ENCODE measurements around the gene CEACAM18.
"Not testable (repeated sequence)": the region's sequence is repeated elsewhere in the genome, so short reads cannot be mapped to it uniquely, and the experiment has no call there.

Gene CEACAM18

DNA sequence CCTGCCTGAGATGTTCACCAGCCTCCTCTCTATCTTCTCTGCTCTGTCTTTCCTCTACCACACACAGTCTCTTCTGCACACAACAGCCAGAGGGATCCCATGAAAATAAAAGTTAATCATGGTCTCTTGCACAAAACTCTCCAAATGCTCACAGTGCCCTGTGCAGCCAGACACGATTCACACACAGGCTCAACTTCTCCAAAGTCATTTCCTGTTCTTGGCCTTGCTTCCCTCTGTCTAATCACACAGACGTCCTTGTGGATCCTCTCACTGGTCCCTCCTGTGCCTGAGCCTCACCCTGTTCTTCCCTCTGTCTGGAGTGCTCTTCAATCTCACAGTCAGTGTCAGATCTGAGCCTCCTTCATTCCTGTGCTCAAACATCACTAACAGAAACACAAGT is 15.4 kb downstream of the CEACAM18 start:
- no peak for DNase-seq (ENCODE audit: low read depth)

DNA sequence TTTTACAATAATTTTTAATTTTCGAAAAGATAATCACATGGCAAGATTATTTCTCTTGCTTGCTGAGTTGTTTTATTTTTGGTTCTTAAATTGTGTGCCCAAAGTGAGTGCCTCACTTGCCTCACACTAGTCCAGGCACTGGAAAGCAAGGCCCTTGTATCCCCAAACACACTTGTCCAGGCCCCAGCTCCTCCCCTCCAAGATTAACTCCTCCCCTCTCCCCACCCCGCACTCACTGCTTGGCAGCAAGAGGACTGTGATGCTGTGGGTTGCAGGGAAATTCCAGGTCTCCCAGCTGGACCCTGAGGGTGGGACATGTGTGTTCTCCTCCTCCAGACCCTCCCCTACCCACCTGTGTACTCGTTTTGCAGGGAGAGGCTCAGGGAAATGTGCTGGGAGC is 19.3 kb downstream of the CEACAM18 start:
- no peak for DNase-seq (ENCODE audit: low read depth)

DNA sequence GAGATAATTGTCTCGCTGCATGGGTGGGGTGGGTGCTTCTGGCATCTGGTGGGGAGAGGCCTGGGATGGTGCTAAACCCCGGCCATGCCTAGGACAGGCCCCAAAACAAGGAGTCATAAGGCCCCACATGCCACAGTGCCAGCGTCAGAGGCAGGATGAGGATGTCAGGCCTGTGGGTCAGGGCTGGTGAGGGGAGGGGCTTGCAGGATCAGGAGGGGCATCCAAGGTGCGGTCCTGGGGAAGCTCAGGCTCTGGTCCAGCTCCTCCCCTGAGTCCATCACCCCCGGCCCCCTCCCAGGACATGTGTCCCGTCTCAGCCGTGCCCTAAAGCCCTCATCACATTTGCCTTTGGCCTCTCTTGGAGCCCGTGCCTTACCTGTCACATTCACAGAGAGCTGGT is 22.6 kb downstream of the CEACAM18 start:
- not testable (repeated sequence) for DNase-seq (ENCODE audit: low read depth)

DNA sequence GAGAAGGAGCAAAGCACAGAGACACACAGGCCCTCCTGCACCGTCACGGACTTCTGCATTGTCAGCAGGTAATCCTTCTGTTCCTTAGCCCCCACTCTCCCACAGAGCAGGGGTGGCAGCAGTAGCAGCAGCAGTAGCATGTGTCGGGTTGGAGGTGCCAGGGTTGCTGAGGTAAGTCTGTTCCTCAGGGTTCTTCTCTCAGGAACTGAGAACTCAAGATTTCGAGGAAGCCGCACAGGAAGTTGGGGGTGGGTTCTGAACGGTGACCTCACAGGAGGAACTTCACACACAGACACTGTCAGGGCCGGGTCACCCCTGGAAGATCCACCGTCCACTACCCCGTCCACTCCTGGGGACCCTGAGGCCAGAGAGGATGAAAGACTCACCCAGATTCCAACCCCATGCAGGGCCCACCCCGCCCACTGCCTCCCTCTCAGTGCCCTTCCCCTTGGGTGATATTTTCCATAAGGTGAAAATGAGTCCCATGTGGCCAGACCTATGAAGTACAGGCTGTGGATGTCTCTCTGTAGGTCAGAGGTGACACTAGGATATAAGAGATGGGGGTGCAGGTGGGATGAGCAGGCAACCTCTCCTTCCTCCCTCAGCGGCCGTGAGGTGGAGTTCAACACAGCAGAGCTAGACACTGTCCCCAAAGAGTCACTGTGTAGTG is 23.4 kb downstream of the CEACAM18 start, which contains the start of gene SIGLEC12:
SIGLEC12 (minus strand) TSS at position 207 of the 670 bp plus-strand sequence; CDS start at position 140, 67 bp downstream.
- no peak for DNase-seq (ENCODE audit: low read depth)

DNA sequence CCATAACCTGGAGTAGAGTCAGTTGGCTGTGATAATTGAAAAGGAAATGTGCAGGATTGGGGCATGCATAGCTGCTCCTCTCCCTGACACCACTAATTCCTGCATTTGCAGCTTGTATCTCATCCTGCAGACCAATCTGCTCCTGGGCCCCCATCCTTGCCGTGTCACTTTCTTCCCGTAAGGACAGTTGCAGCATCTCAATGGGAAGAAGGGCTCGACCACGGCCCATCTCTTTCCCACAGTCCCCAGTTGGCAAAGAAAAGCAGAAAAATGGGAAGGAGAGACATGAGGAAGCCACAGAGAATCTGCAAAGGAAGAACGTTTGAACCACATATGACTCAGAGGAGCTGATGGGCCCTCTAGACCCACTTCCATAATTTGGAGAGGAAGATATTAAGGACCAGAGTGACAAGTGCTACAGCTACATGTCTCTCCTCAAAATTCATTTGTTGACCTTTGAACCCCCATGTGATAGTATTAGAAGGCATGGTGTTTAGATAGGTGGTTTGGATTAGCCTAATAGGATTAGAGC is 25.0 kb downstream of the CEACAM18 start:
- no peak for DNase-seq (ENCODE audit: low read depth)

DNA sequence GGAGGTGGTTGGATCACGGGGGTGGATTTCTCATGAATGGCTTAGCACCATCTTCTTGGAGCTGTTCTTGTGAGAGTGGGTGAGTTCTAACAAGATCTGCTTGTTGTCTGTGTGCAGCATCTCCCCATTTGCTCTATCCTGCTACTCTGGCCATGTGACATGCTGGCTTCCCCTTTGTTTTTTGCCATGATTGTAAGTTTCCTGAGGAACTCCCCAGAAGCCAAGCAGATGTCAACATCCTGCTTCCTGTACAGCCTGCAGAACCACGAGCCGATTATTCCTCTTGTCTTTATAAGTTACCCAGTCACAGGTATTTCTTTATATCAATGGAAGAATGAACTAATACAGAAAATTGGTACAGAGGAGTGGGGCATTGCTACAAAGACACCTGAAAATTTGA is 25.6 kb downstream of the CEACAM18 start:
- no peak for DNase-seq (ENCODE audit: low read depth)

DNA sequence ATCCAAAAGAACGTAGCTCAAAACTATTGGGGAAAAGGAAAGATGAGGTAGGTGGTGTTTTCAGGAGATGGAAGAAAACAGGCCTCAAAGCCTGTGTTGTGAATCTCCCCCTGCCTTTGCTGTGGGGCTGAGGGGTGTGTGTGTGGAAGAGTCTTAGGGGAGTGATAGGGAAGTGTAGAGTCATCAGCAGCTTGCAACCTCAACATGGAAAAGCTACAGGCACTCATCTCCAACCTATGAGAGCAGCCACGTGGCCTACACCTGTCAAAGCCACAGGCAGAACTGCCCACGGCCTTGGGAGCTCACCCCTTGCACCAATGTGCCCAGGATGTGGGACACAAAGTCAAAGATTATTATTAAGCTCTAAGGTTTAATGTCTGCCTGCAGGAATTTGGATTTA is 27.6 kb downstream of the CEACAM18 start:
- DNase-seq (ENCODE audit: low read depth), result no peak

DNA sequence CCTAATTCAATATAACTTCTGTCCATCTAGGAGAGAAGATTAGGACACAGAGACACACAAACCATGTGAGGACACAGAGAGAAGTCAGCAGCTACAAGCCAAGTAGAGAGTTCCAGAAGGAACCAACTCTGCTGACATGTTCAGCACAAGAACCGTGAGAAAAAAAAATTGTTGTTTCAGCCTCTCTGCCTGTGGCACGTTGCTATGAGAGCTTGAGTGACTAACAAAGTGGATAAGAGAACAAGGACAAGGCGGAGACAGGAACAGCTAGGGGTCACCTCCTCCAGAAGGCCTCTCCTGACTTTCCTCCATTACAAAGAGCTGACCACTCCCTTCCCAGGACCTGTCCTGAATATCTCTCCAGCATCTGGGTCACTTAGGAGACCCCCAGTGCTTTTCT is 28.9 kb downstream of the CEACAM18 start:
- DNase-seq (ENCODE audit: low read depth), result no peak

DNA sequence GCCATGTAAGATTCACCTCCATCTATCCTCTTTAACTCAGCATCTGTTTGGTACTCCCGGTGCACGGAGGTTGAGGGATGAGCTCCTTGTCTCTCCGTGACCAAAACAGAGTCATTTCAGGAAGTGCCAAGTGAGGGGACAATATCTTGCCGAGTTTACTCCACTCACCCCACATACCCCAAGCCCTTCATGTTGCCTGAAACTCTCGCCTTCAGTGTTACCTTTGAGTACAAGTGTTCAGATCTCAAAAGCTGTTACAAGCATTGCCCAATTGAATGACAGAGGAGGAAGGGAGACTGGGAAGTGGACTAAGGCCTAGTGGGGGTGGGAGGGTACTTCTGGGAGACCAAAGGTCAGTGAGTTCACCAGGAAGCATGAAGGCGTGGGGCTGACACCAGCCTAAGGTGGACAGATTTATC is 29.3 kb downstream of the CEACAM18 start:
- DNase-seq (ENCODE audit: low read depth), result no peak

DNA sequence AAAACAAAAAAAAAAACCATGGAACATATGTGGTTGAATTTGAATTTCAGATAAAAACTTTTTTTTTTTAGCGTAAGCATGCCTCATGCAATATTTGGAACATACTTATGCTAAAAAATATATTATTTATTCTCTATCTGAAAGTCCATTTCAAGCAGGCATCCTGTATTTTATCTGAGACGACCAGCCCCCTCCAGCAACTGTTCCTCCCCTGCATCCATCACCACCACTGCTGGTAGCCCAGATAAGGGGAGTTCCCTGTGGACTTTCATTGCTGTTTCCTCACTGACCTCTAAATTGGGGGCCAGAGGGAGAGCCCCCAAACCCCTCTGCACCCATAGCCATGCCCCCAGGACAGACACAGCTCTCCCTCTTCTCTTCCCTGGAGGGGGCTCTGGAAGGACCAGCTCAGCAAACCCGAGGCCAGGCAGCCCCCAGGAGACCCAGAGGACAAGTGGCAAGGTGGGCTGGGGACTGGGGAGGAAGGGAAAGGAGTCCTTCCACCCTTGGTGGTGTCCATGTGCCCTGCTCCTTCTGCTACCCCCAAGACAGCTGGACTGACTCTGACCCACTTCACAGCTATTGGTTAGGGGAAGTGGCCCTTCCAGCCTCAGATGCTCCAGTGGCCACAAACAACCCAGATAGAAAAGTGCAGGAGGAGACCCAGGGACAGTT is 29.9 kb downstream of the CEACAM18 start:
- DNase-seq (ENCODE audit: low read depth), result no peak

DNA sequence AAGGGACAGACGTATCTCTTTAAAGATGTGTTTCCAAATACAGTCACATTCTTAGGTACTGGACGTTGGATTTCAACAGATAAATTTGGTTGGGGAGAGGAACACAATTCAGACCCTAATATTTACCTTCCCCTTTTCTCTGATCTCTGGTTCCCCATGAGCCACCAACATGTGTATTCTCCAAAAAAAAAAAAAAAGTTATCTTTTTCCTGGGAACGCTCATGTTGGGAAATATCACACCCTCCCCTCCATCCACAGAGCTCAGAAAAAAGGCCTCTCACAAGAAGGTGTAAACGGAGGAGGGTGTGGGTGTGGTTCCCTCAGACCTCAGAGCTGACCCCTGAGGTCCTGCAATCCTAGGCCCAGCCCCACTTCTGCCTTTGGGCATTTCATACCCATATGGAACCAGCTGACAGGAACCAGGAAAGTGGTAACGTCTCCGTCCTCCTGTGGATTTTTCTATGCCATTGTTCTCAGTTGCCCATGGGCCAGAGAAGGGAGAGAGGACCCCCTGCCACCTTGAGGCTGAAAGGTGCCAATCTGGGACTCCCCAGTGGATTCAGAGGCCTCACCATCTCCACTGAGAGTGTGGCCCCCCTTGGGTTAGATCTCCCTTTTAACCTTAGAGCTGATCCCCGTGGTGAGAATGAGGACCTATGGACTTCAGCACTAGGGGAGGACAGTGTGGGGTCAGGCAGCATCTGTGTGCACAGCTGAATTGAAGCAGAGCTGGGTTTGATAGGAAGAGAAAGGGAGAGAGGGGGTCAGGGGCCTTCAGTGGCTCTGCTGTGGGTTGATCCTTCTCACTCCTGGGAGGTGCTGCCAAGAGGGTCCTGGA is 31.7 kb downstream of the CEACAM18 start:
- DNase-seq (ENCODE audit: low read depth), result no peak

DNA sequence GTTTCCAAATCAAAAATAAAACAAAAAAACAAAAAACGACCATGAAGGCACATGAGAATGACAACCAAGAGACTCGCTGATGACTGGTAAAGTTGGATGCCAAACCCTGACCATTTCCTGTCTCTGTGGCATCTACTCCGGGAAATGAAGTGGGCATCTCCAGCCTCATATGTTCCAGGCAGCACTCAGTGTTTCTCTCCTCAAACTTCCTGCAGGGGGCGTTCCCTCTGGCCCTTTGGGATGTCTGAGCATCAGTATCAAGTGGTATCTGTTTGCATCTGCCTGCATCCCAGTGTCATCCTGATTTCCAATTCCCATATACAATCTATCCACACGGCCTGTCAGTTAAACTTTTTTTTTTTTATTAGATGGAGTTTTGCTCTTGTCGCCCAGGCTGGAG is 33.0 kb downstream of the CEACAM18 start:
- DNase-seq (ENCODE audit: low read depth), result peak; percentile 1

DNA sequence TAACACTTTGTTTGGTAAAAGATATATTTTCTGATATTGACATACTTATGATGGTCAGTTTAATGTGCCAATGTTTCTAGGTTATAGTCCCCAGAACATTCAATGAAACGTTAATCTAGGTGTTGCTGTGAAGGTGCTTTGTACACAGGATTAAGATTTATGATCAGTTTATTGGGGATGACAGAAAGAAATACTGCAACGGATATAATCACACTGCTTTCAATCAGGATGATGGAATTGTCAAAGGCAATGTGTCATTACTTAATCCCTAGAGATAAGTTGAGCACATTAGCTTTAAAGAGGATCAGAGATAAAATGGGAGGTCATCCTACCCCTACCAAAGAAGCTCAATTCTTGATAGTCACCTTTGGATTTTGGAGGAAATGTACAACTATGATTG is 35.6 kb downstream of the CEACAM18 start:
- no peak for DNase-seq (ENCODE audit: low read depth)

DNA sequence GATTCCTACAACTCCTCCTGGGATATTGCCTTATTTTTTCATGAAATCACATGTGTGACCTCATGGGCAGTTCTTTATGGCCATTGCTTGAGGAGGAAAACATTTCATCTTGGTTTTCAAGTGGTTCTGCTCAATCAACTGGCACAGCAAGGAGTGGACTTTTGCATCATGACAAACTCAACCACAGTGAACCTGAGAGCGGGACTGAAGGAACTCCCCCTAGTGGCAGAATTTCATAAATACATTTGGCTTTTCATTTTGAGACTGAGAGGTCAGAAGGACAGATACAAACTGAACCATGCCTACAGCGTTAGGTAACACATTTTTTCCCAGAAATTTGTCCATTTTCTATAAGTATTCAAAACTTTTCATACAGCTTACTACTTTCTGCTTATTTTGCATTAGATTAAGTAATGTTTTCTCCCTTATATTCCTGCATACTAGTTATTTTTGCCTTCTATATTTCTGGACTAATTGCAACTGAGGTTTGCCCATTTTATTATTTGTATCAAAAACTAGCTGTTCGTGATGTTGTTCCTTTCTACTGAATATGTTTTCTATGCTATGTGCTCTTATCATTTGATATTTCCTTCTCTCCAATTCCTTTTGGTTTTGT is 36.6 kb downstream of the CEACAM18 start:
- peak; percentile 8 for DNase-seq (ENCODE audit: low read depth)

DNA sequence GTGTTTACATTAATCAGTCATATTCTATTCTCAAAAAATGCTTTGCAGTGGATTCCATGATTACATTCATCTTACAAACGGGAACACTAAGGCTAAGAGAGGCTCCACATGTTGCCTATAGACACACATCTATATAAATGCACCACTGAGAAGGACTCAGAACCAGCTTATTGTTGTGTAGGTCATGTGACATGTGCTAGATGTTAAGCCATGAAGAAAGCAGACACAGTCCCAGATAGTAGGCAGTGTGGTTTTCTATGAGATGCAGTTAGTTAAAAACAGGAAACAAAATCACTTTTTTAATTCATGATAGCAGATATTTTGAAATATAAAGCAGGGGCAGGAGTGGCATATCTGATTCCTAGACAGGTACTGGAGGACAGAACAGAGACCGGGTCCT is 42.4 kb downstream of the CEACAM18 start:
- DNase-seq (ENCODE audit: low read depth), result no peak

DNA sequence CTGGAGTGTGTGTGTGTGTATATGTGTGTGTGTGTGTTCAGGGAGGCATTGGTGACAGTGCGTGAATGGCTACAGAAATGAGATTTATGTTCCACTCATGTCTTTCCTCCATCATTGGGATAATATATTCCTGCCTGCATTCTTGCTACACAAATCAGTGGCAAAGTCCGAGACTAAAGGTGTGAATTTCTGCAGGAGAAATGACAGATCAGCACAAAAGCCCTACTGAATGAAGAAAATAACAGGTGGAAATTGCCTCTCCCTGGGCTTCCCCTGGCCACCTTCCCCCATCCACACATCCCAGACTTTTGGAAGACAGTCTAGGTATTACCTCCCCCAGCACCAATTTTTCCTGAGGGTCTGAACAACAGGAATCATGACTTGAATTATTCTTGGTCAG is 43.0 kb downstream of the CEACAM18 start:
- DNase-seq (ENCODE audit: low read depth), result no peak

DNA sequence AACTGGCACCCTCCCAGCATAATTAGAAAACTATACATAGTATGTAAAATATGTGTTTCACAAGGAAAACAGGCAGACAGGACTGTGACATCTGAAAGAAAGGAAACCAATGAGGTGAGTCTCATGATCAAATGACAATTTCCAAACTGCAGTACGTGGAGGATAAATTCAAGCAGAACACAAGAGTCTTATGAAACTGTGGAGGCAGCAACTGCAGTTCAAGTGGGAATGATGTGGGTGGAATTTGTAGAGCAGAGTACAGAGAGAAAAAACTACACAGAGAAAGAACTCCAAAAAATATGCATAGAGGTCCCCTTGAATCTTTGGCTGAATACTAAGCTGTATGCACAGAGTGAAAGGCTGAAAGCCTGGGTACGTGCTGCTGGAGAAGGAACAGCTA is 43.4 kb downstream of the CEACAM18 start:
- no peak for DNase-seq (ENCODE audit: low read depth)

DNA sequence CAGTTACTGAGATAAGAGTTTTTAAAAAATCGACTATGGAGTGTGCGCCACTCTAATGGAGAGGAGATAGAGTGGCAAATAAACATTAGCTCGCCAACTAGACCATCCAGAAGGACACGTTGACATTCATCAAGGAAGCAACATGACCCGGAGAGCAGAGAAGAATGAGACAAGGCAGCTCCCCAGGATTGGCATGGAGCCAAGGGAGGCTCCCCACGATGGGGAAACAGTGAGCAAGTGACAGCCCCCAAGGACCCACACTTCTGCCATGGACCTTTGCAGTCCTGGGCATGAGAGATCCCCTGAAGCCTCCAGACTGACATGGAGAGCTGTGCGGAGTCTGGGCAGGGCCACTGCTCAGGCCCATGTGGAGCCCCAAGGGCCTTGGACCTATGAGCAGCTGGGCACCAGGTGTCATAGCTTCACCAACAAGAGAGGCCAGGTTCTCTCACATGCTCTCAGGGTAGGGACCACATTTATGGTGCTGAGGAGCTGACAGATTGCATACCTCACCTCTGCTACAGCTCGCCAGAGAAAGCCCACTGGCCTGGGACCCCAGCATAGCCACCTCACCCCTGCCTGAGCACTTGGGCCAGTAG is 46.4 kb downstream of the CEACAM18 start:
- no peak for DNase-seq (ENCODE audit: low read depth)

DNA sequence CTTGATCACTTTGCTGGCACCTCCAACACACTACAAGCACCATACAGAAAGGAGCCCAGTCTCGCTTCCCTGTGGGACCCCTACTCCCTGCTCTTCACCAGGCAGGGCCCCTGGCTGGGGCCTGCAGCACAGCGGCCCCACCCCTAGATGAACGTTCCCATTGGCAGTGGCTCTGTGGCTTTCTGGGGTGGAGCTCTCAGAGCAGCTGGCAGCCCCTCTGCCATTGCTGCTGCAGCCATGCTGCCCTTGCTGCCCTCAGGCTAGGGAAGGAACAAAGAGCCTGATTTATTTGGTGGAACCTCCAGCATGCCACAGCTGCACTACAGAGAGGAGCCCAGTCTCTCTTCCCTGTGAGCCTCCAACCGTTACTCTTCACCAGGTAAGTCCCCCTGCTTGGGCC is 47.3 kb downstream of the CEACAM18 start:
- DNase-seq (ENCODE audit: low read depth), result no peak

DNA sequence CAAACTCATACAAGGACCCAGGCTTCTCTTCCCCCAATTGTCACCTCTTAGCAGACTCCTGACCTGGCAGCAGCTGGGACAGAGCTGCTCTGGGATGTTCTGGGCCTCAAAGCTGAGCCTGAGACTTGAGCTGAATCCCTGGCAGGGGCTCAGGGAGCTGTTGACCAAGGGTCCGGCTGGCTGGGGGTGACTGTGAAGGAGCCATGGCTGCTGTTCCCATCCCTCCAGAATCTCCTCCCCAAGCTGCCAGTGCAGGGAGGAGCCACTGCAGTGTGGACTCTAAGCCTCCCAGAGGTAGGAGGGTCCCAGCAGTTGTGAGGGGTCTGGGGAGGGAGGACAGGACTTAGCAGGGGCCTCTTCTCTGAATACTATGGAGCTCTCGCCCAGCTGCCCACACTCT is 51.0 kb downstream of the CEACAM18 start:
- no peak for DNase-seq (ENCODE audit: low read depth)

DNA sequence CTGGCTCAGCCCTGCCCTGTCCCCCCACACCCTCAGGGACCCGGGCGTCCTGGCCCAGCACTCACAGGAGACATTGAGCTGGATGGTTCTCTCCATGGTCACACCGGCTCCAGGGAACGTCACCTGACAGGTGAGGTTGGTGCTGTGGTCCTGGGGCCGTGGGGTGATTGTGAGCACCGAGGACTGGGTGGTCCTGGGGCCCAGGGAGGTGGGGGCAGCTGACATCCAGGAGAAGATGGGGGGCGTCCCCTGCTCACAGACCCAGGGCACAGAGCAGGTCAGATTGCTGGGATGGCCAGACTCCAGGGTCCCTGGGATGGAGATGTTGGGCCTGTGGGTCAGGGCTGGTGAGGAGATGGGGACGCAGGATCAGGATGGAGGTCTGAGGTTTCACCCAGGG is 52.3 kb downstream of the CEACAM18 start:
- no peak for DNase-seq (ENCODE audit: low read depth)
